ENCODE data around the gene ILKAP.

DNA sequence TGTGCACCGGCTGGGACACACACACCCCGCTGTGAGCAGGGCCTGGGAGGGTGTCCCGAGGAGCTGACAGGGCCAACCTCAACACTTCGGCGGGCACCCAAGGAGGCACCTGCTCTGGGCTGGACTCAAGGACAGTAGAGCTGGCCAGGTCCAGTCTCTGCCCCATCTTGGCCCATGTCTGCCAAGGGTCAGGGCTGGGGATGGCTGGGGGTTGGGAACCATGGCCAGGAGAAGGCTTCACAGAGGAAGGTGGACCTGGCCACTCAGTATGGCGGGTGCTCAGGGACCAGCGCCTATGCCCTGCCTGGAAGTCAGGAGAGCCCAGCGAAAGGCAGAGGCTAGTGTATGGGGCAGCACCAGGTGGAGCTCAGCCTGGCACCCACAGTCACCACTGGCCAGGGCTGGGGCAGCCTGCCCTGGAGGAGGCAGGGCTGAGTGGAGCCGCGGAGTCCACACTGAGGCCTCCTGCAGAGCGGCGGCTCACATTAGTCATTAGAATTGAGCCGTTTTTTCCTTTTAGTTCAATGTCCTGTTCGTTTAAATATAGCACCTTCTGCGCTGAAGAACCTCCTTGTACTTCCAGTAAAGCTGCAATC, 40.6 kb downstream of the ILKAP start:
- TF ChIP-seq, protein P1, sequence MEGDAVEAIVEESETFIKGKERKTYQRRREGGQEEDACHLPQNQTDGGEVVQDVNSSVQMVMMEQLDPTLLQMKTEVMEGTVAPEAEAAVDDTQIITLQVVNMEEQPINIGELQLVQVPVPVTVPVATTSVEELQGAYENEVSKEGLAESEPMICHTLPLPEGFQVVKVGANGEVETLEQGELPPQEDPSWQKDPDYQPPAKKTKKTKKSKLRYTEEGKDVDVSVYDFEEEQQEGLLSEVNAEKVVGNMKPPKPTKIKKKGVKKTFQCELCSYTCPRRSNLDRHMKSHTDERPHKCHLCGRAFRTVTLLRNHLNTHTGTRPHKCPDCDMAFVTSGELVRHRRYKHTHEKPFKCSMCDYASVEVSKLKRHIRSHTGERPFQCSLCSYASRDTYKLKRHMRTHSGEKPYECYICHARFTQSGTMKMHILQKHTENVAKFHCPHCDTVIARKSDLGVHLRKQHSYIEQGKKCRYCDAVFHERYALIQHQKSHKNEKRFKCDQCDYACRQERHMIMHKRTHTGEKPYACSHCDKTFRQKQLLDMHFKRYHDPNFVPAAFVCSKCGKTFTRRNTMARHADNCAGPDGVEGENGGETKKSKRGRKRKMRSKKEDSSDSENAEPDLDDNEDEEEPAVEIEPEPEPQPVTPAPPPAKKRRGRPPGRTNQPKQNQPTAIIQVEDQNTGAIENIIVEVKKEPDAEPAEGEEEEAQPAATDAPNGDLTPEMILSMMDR (IDR thresholded peaks at IDR 0.05) = no peak
- TF ChIP-seq POLR2A (IDR thresholded peaks at IDR 0.05) = no peak
